Panc1 (cell line): ENCODE data around the gene POLR3GL. TPM values are rescaled to one million over a fixed set of nuclear protein-coding genes. Genes with fewer than 3 reads are reported as not detected.

ENCODE experiments used
- ATAC-seq: fragments of 200-7000 bp; cut with Tn5 transposase; 2 replicates; pipeline ENCODE4 v1.9.1; 2020; ENCODE audit warnings: mild to moderate bottlenecking, moderate library complexity
- BruUV-seq: library from RNA; stranded (reverse); fragments of 400-500 nt; replicated peaks from 2 replicates; lab custom pipeline; 2021; lab: Mats Ljungman, UMichigan
- CTCF ChIA-PET: fragments of 300-600 bp; sonication (Branson Sonifier 250); formaldehyde crosslinking; loops from one replicate; lab custom pipeline; 2022; ENCODE audit warnings: antibody characterized with exemption; lab: Charles Lee
- POLR2A ChIA-PET: fragments of 300-600 bp; sonication (Branson Sonifier 250); formaldehyde crosslinking; loops from one replicate; lab custom pipeline; 2022; ENCODE audit warnings: antibody characterized with exemption; lab: Charles Lee
- DNase-seq: peaks from one replicate; pipeline ENCODE4 v3.0.0-alpha.2; 2010; ENCODE audit warnings: low read depth, low spot score
- H3K27ac ChIP-seq: 2 replicates; pipeline ENCODE4 v1.5.1; 2011; ENCODE audit warnings: mild to moderate bottlenecking, low read length, inconsistent platforms
- H3K27me3 ChIP-seq: fragments of 200-500 bp; sonication (Bioruptor generic); 2 replicates; pipeline ENCODE4 v1.6.0; 2014; ENCODE audit warnings: low read length, inconsistent platforms; ENCODE audit not compliant: control insufficient read depth, insufficient read depth
- H3K36me3 ChIP-seq: fragments of 200-500 bp; sonication (Bioruptor generic); 2 replicates; pipeline ENCODE4 v1.5.1; 2014; ENCODE audit warnings: inconsistent platforms, mild to moderate bottlenecking, low read length, moderate library complexity; ENCODE audit not compliant: control insufficient read depth, insufficient read depth
- H3K4me1 ChIP-seq: 2 replicates; pipeline ENCODE4 v1.5.1; 2011; ENCODE audit warnings: inconsistent platforms, mild to moderate bottlenecking, low read length, moderate library complexity; ENCODE audit not compliant: control insufficient read depth, insufficient read depth
- H3K4me3 ChIP-seq, 2 experiments: 2 replicates each; pipeline ENCODE4 v1.5.1; 2011 to 2012; ENCODE audit warnings: low read depth in 2 of 2, low read length in 2 of 2, mild to moderate bottlenecking in 2 of 2, inconsistent platforms in 1 of 2, moderate library complexity in 1 of 2
- H3K9me3 ChIP-seq: fragments of 200-500 bp; sonication (Bioruptor generic); 2 replicates; pipeline ENCODE4 v1.5.1; 2014; ENCODE audit warnings: low read depth, mild to moderate bottlenecking, inconsistent platforms, low read length, moderate library complexity; ENCODE audit not compliant: control insufficient read depth, insufficient read depth
- POLR2AphosphoS5 ChIP-seq: IDR thresholded peaks from 2 replicates; pipeline ENCODE4 v1.6.1; 2012; ENCODE audit warnings: mild to moderate bottlenecking, low read depth, low read length, moderate library complexity
- SIN3A ChIP-seq: IDR thresholded peaks from 2 replicates; pipeline ENCODE4 v1.6.1; 2012; ENCODE audit warnings: low read depth, mild to moderate bottlenecking, low read length, moderate library complexity, borderline replicate concordance; ENCODE audit not compliant: insufficient read depth
- TCF7L2 ChIP-seq: IDR thresholded peaks from 2 replicates; pipeline ENCODE4 v1.6.1; 2011; ENCODE audit warnings: mild to moderate bottlenecking, low read depth, low read length, inconsistent platforms
- in situ Hi-C: cut with HindIII; loops from 2 replicates; pipeline ENCODE4 v1.10.0; 2016; ENCODE audit warnings: low sequenced_read_pairs, low pct_unique_long_range_greater_than_20kb
- intact Hi-C: fragments of 100-400 bp; cut with micrococcal nuclease; formaldehyde crosslinking; loops from one replicate; pipeline ENCODE4 v1.10.0; 2022; ENCODE audit not compliant: unreplicated experiment
- total RNA-seq: library from RNA; stranded (reverse); gene quantifications from one replicate; pipeline ENCODE4 v1.2.1, GENCODE V29; 2021; ENCODE audit not compliant: unreplicated experiment
- TF ChIP-seq, protein P1 (sequence below), 2 experiments: IDR thresholded peaks; 2 replicates each; pipeline ENCODE4 v1.6.1; 2011 to 2012; ENCODE audit warnings: low read depth in 2 of 2, control low read depth in 1 of 2, low read length in 1 of 2, mild to moderate bottlenecking in 1 of 2, moderate library complexity in 1 of 2; ENCODE audit not compliant: insufficient read depth in 1 of 2
- TF ChIP-seq, protein P2 (sequence below): fragments of 450-650 bp; IDR thresholded peaks from 2 replicates; pipeline ENCODE4 v1.5.1; 2017; ENCODE audit warnings: mild to moderate bottlenecking

The POLR3GL gene
- total RNA-seq, 1 experiment from 2014 or later: 14.9 TPM

GRCh38 chr1:145951526-145951925 is 13.0 kb upstream of the POLR3GL start:
- TF ChIP-seq SIN3A: no peak
- TF ChIP-seq, protein P1, sequence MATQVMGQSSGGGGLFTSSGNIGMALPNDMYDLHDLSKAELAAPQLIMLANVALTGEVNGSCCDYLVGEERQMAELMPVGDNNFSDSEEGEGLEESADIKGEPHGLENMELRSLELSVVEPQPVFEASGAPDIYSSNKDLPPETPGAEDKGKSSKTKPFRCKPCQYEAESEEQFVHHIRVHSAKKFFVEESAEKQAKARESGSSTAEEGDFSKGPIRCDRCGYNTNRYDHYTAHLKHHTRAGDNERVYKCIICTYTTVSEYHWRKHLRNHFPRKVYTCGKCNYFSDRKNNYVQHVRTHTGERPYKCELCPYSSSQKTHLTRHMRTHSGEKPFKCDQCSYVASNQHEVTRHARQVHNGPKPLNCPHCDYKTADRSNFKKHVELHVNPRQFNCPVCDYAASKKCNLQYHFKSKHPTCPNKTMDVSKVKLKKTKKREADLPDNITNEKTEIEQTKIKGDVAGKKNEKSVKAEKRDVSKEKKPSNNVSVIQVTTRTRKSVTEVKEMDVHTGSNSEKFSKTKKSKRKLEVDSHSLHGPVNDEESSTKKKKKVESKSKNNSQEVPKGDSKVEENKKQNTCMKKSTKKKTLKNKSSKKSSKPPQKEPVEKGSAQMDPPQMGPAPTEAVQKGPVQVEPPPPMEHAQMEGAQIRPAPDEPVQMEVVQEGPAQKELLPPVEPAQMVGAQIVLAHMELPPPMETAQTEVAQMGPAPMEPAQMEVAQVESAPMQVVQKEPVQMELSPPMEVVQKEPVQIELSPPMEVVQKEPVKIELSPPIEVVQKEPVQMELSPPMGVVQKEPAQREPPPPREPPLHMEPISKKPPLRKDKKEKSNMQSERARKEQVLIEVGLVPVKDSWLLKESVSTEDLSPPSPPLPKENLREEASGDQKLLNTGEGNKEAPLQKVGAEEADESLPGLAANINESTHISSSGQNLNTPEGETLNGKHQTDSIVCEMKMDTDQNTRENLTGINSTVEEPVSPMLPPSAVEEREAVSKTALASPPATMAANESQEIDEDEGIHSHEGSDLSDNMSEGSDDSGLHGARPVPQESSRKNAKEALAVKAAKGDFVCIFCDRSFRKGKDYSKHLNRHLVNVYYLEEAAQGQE (IDR thresholded peaks at IDR 0.05; ENCODE audit: insufficient read depth in 1 of 2, low read depth in 2 of 2, low read length in 1 of 2): no peak
- BruUV-seq: no TSS peak
- no peak overlapping the region for H3K27ac ChIP-seq
- H3K4me3 ChIP-seq: no peak overlapping the region
- H3K9me3 ChIP-seq: no peaks in the 10 kb centered on the region
- peaks cover 16% of the 10 kb centered on the region for H3K4me1 ChIP-seq
- H3K27me3 ChIP-seq: no peaks in the 10 kb centered on the region
- DNase-seq (no peak), ATAC-seq (no peak)
- intact Hi-C loops: no loop called here
- CTCF ChIA-PET: no interaction called here
- no peaks in the 10 kb centered on the region for H3K36me3 ChIP-seq
- POLR2A ChIA-PET: no interaction called here
- in situ Hi-C loops: no loop called here

DNA sequence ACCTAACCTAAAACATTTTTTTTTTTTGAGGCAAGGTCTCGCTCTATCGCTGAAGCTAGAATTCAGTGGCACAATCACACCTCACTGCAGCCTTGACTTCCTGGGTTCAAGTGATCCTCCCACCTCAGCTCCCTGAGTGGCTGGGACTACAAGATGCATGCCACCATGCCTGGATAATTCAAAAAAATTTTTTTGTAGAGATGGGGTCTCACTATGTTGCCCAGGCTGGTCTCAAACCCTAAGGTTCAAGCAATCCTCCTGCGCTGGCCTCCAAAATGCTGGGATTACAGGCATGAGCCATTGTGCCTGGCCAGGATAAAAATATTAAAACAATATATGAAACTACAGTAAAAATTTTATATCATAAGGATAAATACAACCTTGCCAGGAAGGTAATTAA is 11.6 kb upstream of the POLR3GL start:
- intact Hi-C loops: no loop called here
- H3K27ac ChIP-seq: no peak overlapping the region
- TF ChIP-seq, protein P1 (IDR thresholded peaks at IDR 0.05; ENCODE audit: insufficient read depth in 1 of 2, low read depth in 2 of 2, low read length in 1 of 2): no peak
- TF ChIP-seq TCF7L2: no peak
- no peak for TF ChIP-seq POLR2AphosphoS5
- TF ChIP-seq, protein P2, sequence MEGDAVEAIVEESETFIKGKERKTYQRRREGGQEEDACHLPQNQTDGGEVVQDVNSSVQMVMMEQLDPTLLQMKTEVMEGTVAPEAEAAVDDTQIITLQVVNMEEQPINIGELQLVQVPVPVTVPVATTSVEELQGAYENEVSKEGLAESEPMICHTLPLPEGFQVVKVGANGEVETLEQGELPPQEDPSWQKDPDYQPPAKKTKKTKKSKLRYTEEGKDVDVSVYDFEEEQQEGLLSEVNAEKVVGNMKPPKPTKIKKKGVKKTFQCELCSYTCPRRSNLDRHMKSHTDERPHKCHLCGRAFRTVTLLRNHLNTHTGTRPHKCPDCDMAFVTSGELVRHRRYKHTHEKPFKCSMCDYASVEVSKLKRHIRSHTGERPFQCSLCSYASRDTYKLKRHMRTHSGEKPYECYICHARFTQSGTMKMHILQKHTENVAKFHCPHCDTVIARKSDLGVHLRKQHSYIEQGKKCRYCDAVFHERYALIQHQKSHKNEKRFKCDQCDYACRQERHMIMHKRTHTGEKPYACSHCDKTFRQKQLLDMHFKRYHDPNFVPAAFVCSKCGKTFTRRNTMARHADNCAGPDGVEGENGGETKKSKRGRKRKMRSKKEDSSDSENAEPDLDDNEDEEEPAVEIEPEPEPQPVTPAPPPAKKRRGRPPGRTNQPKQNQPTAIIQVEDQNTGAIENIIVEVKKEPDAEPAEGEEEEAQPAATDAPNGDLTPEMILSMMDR: no peak
- TF ChIP-seq SIN3A: no peak
- BruUV-seq: no TSS peak
- H3K4me1 ChIP-seq: peaks cover 21% of the 10 kb centered on the region
- CTCF ChIA-PET: no interaction called here
- no peaks in the 10 kb centered on the region for H3K9me3 ChIP-seq
- DNase-seq: no peak
- no peak for ATAC-seq
- H3K27me3 ChIP-seq: no peaks in the 10 kb centered on the region
- in situ Hi-C loops: no loop called here
- no peaks in the 10 kb centered on the region for H3K36me3 ChIP-seq
- POLR2A ChIA-PET: no interaction called here
- H3K4me3 ChIP-seq: no peak overlapping the region
